ENCODE data around the gene PVALB.
A peak's percentile ranks its signal among the peaks of the same experiment; 100 is the strongest.

PVALB gene, protein sequence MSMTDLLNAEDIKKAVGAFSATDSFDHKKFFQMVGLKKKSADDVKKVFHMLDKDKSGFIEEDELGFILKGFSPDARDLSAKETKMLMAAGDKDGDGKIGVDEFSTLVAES

DNA sequence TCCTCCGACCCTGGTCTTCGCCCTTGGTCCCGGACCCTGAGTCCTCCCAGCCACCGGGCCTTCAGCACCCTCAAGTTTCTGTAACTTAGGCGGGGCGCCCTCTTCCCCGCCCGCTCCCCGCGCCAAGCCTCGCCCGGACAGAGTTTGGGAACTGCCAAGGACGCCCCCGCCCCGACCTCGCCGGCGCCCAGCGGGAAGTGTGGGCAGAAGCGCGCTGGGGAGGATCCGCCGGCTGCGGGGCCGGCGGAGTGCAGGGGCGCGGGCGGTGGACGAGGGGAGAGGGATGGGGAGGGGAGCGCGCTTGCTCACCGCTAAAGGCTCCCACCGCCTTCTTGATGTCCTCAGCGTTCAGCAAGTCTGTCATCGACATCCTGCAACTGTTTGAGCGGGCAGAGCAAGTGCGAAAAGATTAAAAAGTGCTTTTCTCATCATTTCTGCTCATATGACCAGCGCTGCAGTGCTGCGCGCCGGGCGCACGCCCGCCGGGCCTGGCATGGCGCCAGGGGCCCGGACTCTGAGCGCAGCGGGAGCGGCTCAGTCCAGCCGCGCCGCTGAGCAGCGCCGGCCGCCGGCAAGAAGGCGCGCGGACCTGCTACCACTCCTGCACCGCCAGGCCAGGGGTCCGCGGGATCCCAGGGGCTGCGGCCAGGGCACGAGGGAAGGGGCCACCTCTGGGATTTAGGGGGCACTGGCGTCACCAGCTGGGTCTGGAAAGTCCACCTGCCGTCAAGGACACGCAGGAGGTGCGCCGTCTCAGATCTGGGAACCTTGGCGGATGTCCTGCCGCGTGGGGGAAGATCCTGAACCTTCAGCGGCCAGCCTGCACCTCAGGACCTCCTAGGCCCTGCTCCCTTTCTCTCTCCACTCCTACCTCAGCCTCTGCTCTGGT lies at the start of gene PVALB:
Gene PVALB, minus strand, starts transcription at position 400 of the 889 bp plus-strand sequence. Its CDS starts 30 bp downstream, at position 370.
- in situ Hi-C loops (cut with HindIII; ENCODE audit: low sequenced_read_pairs), result no loop called here
- H3K4me3 ChIP-seq (ENCODE audit: low read depth, low read length), result no peak within 1 kb of the TSS
- TF ChIP-seq, protein P1, sequence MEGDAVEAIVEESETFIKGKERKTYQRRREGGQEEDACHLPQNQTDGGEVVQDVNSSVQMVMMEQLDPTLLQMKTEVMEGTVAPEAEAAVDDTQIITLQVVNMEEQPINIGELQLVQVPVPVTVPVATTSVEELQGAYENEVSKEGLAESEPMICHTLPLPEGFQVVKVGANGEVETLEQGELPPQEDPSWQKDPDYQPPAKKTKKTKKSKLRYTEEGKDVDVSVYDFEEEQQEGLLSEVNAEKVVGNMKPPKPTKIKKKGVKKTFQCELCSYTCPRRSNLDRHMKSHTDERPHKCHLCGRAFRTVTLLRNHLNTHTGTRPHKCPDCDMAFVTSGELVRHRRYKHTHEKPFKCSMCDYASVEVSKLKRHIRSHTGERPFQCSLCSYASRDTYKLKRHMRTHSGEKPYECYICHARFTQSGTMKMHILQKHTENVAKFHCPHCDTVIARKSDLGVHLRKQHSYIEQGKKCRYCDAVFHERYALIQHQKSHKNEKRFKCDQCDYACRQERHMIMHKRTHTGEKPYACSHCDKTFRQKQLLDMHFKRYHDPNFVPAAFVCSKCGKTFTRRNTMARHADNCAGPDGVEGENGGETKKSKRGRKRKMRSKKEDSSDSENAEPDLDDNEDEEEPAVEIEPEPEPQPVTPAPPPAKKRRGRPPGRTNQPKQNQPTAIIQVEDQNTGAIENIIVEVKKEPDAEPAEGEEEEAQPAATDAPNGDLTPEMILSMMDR (IDR thresholded peaks at IDR 0.05; ENCODE audit: low read depth, low read length), result no peak
- peak; percentile 21 for DNase-seq (ENCODE audit: low read depth, low spot score)

DNA sequence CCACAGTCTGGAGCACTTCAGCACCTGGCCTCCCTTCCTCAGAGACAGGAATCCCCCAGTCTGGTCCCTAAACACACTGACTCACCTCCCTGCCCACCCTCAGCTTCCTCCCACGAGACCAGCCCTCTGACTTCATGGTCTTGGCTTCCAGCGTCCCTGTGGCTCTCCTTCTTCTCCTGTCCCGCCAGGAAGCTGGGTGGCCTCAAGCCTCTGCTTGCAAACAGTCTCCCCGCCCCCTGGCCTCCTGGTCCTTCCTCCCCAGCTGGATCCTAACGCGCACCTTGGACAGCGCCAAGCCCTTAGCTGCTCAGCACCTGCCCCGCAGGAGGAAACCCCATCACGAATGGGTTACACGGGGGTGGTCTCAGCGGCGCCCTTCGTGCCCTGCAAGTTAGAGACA lies 48.5 kb upstream of the PVALB start:
- DNase-seq (ENCODE audit: low read depth, low spot score), result no peak
- in situ Hi-C loops (cut with HindIII; ENCODE audit: low sequenced_read_pairs), result no loop called here
- TF ChIP-seq, protein P1 (IDR thresholded peaks at IDR 0.05; ENCODE audit: low read depth, low read length), result no peak
- no peak overlapping the region for H3K4me3 ChIP-seq (ENCODE audit: low read depth, low read length)

DNA sequence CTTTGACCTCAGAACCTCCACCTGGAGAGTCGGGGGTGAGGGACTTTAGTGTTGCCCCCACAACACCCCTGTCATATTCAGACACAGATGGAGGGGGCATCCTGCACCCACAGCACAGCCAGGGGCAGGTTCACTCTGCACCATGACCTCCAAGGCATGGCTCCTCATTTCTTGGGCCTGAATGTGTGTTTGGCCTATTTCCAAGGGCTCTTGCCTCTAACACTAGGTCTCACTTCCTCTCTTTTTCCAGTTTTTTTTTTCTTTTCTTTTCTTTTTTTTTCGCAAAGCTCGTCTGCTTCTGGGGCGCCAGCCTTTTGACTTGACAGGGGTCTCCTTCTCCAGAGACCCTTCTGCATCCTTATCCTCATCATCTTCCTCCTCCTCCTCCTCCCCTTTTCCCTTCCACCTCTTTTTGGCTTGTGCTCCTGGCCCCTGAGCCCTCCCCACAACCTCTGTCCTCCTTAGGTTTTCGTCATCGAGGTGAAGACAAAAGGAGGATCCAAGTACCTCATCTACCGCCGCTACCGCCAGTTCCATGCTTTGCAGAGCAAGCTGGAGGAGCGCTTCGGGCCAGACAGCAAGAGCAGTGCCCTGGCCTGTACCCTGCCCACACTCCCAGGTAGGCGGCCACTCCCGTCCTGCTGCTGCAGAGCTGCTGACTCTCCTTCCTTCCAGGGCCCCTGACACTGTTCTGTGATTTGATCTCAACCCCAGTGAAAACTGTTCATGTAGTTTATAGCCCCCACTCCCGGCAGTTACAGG lies 47.8 kb upstream of the PVALB start:
- in situ Hi-C loops (cut with HindIII; ENCODE audit: low sequenced_read_pairs), result no loop called here
- H3K4me3 ChIP-seq (ENCODE audit: low read depth, low read length), result no peak overlapping the region
- TF ChIP-seq, protein P1 (IDR thresholded peaks at IDR 0.05; ENCODE audit: low read depth, low read length), result no peak
- DNase-seq (ENCODE audit: low read depth, low spot score), result no peak

DNA sequence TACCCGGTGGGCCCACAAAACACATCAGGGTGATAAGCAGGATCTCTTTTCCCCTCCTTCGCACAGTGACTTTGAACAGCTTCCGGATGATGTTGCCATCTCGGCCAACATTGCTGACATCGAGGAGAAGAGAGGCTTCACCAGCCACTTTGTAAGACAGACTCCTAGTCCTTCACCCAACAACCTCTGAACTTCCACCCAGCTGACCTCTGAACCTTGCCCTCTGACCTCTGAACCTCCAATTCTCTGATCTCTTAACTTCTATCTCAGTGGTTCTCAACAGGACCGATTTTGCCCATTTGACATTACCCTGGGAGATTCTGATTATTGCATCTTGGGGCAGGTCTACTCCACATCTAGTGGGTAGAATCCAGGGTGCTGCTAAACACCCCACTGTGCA lies 47.1 kb upstream of the PVALB start:
- TF ChIP-seq, protein P1 (IDR thresholded peaks at IDR 0.05; ENCODE audit: low read depth, low read length), result no peak
- no peak for DNase-seq (ENCODE audit: low read depth, low spot score)
- in situ Hi-C loops (cut with HindIII; ENCODE audit: low sequenced_read_pairs), result no loop called here
- no peak overlapping the region for H3K4me3 ChIP-seq (ENCODE audit: low read depth, low read length)

DNA sequence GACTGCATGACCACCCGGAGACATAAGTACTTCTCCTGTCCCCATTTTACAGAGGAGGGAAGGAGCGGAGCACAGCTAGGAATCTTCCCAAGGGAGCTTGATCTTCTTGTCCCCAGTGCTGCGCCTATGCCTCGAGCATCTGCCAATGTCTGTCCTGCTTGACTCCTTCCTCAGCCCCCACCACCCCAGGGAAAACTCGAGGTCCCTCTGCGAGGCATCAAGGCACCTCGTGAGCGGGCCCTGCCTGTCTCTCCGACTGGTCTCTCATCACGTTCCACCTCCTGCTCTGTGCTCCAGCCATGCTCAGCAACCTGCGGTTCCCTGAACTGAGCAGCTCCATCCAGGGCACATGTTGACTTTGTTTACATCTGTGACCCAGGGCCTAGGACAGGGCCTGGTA lies 46.4 kb upstream of the PVALB start:
- in situ Hi-C loops (cut with HindIII; ENCODE audit: low sequenced_read_pairs), result no loop called here
- no peak overlapping the region for H3K4me3 ChIP-seq (ENCODE audit: low read depth, low read length)
- DNase-seq (ENCODE audit: low read depth, low spot score), result no peak
- TF ChIP-seq, protein P1 (IDR thresholded peaks at IDR 0.05; ENCODE audit: low read depth, low read length), result no peak
